NCI-H2171 treated with DMSO at 0.1 percent for 48 hours (cell line): ENCODE data around the gene TBC1D7.

Experiments
- DNase-seq: peaks from one replicate; lab custom pipeline; 2025; lab: John Stamatoyannopoulos, UW

Gene TBC1D7

DNA sequence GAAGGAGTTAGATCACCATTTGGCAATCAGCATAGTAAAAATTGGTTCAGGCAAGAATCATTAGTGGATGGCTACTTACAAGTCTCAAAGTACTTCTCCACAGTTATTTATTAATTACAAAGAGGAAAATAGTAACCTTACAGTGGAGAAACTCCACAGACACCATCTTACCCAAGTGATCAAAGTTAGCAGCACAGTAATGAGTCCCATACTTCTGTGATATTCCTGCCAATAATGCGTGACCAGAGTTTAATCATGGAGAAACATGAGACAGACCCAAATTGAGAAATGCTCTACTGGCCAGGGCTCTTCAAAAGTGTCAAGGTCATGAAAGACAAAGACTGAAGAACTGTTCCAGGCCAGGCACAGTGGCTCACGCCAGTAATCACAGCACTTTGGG is 9.5 kb downstream of the TBC1D7 start:
- DNase-seq: no peak

DNA sequence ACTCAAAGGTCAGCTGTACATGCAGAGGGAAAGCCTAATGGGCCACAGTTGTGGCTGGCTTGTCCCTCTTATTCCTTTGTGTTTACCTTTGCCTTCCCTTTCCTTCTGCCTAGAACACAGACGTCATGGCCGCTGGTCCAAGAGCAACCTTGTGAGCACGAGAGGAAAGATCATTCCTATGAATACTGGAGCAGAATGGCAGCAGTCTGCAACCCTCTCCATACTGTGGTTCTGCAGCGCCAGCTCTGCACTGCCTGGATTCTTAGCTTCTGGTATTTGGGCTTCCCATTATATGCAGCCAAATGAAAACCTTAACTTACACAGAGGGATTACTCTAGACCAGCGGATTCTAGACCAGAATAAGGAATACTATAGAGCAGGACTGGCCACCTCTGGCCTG is 12.4 kb downstream of the TBC1D7 start:
- DNase-seq: no peak

DNA sequence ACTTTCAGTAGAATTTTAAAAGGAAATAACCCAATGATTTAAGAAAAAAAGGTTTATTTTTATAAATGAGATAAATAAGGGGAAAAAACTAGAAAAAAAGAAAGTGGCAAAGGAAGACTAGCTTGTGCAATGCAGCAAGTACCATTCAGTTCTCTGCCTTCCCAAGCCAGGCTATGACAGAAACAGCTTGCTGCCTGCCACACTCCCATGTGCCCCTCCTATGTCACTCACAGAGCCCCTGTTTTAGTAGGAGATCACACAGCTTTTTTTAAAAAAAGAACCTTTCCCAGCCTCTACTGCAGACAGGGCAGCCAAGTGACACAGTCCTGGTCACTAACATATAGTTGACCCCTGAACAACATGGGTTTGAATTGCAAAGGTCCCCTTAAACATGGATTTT is 13.5 kb downstream of the TBC1D7 start:
- no peak for DNase-seq

- DNase-seq: no peak
Measured at GRCh38 chr6:13311155-13311554, 17.2 kb downstream of the TBC1D7 start.

DNA sequence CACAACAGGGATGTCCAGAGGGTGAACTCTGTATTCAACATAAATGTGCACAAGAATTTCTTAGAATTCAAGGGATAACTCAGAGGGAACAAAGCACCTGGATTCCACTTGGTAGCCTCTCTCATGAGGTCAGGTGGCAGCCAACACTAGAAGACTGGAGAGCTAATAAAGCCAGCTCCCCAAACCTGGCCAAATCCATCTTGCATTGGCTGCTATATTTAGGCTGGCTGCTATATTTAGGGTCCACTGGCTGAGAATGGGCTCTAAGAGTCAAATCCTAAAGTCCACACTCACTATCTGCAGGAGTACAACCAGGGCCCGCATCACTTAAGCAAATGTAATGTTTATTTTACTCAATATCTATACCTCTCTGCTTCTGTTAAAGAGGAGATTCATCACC is 20.0 kb downstream of the TBC1D7 start:
- DNase-seq: no peak

DNA sequence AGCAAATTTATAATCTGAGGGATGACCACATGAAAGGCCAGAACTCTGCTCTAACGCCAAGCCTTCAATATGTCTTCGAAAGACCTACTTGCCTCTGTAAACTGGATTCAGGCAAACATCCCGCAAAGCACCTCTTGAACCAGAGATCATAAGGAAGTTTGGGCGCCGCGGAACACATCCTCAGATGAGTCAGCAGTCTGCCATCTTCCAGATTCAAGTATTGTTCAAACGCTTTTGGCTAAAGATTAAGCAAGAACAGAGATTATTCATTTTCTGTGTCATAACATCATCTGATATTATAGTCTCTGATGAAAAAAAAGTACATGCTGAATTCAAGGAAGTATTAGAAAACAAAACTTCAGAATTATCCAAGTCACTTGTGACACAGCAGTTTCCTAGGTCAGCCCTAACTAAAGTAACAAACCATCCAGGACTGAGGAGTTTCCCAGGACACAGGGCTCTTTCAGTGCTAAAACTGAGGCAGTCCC is 20.8 kb downstream of the TBC1D7 start:
- no peak for DNase-seq

DNA sequence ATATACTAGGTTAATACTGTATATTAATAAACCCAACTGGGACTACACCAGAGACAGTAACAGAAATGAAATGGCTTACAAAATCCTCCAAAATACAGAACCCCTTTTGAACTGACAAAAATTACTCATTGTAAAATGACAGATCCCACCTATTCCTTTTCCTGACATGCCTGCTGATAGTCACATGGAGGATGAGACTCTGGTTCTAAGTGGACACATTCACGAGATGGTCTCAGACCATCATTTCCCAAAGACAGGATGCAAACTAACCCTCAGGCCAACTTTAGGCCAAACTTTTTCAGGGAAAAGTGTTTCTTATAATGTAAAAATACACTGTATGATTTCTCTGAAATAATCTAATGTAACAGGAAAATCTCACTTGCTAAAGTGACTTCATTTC is 22.5 kb downstream of the TBC1D7 start:
- no peak for DNase-seq

- no peak for DNase-seq
Measured at GRCh38 chr6:13305288-13305687, 23.0 kb downstream of the TBC1D7 start.

DNA sequence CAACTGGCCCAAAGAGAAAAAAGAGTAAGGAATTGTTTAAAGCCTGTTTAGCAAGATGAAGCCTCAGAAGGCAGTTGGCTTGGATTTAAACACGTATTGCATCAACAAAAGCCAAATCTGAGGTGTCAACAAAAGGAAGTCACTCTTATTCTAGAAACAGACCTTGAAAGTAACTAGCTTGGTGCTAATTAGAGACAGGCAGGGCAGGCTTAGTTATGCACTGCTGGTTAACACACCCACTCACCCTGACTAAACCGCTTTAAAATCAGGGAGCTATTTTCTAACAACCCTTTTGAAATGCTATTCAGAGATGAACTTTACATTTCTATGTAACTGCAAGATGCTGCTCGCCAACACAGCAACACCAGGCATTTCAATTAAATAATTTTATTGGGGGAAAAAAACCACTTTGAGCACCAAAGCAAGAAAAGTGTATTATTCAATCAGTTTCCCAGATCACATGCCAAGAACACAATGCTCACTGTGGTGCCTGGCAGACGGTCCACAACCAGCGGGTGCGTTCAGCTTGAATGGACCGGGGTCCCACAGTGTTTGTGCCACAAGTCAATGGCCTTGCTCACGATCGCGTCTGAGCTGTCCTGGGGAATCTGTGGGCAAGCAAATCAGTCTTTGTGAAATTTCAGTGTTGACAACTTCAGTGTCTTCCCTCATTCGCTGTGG is 23.6 kb downstream of the TBC1D7 start:
- DNase-seq: no peak

- no peak for DNase-seq
Measured at GRCh38 chr6:13304101-13304500, 24.2 kb downstream of the TBC1D7 start.

DNA sequence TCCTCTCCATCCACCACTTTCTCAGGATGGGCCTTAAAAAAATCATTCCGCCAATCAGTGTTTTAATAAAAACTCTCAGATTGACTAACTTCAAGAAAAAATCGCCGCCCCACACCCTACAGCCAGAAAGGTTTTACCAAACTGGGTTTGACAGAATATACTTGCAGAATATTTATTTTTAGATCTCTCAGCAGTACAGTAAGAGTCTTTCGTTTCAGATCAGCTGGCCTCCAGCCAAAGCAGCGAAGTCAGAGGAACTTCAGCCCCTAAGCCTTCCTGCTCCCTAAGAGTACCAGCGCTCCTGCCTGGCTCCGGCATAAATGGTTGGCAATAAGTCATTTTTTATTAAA is 24.7 kb downstream of the TBC1D7 start:
- no peak for DNase-seq

GRCh38 chr6:13302751-13303667 is 25.3 kb downstream of the TBC1D7 start:
- no peak for DNase-seq

- no peak for DNase-seq
Measured at GRCh38 chr6:13302291-13302690, 26.0 kb downstream of the TBC1D7 start.

DNA sequence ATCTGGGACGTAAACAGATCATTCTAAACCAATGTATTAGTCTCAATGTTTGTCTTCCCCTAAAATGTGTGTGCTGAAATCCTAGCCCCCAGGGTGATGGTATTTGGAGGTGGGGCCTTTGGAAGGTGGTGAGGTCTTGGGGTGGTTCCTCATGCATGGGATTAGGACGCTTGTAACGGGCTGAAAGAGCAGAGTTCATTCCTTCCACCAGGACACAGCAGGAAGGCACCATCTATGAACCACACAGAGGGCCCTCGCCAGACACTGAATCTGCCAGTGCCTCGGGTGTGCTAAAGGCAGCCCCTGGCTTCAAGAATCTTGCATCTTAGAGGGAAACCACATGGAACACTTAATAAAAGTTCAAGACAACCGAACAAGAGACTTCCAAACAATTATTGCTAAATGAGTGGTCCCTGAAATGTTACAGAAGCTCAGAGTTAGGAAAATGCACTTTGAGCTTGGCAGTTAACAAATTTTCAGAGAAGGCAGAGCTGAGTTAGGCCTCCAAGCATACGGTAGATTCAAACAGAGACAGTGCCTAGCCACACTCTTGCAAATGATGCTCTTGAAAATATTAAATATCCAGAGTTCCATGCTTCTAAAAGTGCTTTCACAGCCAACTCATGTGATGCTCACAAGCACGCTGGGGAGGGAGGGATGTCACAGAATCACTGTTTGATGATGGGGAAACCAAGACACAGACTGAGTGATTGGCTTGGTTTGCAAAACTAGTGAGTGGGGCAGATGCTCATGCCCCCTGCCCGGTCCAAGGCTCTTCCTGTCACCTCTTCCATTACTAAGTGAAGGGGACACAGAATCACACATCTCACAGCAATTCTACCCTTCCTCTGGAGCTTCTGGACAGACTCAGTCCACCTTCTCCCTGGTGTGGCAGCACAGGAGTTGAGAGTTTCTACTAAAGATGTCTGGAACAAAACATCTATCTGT is 27.4 kb downstream of the TBC1D7 start:
- no peak for DNase-seq

- DNase-seq: no peak
Measured at GRCh38 chr6:13299918-13300317, 28.4 kb downstream of the TBC1D7 start.

DNA sequence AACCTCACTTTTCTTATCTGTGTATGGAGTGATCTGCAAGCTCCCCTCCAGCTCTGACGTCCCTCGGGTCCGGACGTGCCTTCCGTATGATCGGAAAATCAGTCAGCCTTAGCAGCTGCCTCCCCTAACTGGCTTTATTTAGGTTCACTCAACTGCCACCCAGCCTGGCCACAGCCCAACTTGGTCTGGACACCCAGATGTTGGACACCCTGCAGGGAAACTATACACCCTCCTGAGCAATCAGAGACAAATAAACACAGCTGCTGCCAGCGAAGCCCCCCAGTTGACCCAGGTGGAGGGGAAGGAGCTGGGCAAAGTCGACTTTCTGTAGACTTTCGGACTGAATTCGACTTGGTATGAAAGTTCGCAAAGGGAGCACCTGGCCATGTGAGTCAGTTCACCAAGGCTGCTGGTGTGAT is 28.9 kb downstream of the TBC1D7 start:
- DNase-seq: peak; percentile 41

- DNase-seq: no peak
Measured at GRCh38 chr6:13298446-13298845, 29.9 kb downstream of the TBC1D7 start.

GRCh38 chr6:13297391-13297790 is 30.9 kb downstream of the TBC1D7 start:
- no peak for DNase-seq

GRCh38 chr6:13296536-13296997 is 31.8 kb downstream of the TBC1D7 start:
- no peak for DNase-seq

DNA sequence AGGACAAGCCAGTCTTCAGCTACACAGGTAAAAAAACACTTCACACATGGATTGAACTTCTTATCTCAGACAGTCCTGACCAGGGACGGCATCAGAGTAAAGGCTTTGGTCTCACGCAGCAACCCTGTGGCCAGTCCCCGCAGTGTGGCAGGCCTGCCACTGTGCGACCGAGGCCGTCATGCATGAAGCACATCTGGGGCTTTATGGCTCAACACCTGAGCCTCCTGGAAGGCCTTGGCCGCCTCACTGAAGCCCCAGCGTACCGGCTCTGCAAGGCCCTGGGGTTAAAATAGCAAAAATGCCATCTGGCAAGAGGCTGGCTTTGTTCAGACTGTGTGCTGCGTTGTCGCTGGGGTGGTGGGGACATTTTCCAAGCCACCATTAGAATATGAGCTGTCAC is 32.8 kb downstream of the TBC1D7 start:
- no peak for DNase-seq

DNA sequence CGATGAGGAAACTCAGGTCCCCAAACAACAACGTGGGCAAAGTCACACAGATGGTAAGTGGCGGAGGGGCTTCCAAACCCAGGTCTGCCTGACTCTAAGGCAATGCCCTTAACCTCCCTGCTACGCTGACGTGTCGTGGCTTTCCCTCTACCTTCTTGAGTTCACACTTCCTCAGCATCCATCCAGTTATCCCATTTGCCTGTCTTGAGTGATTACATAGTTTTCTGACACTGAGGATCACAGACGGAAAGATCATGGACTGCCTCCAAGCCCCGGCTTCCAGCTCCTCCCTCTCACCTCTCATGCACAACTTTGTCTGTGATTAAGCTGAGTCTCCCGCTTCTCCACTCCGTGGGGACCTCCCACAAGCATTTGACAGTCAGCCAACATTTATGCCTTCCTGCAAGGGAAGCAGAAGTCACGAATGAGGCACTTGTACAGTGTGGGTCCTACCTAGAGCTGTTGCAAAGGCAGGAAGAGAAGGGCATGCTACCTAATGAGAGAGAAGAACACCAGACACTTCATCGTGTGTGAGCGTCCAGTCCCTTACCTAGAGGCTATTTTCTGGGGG is 33.8 kb downstream of the TBC1D7 start:
- DNase-seq: no peak

GRCh38 chr6:13292774-13293173 is 35.6 kb downstream of the TBC1D7 start:
- DNase-seq: no peak
